A204.1 (cell line): Measurements from ENCODE around the gene MFSD8.
A peak's percentile ranks its signal among the peaks of the same experiment; 100 is the strongest.
"Not testable (repeated sequence)": the region's sequence is repeated elsewhere in the genome, so short reads cannot be mapped to it uniquely, and the experiment has no call there.

Source experiments
- FAIRE-seq: peaks from 2 replicates; lab custom pipeline; 2012; peaks lifted over from hg19 to GRCh38; lab: Jason Lieb, UNC

Gene MFSD8

GRCh38 chr4:127965062-127965802, at the start of gene MFSD8, which contains the start of gene ABHD18:
Gene MFSD8, minus strand, starts transcription at chr4:127965173. Its CDS starts 40 bp downstream, at chr4:127965133.
Gene ABHD18, plus strand, starts transcription at chr4:127965406. Its CDS starts 17,550 bp downstream, at chr4:127982956.
- FAIRE-seq: peak; percentile 98

- FAIRE-seq: peak; percentile 30
Observed at GRCh38 chr4:128009428-128009827, 44.5 kb upstream of the MFSD8 start.

- no peak for FAIRE-seq
Observed at GRCh38 chr4:128006592-128006991, 41.6 kb upstream of the MFSD8 start.

GRCh38 chr4:127997534-127998388, 32.8 kb upstream of the MFSD8 start:
- FAIRE-seq: no peak

- not testable (repeated sequence) for FAIRE-seq
Observed at GRCh38 chr4:127996521-127996920, 31.5 kb upstream of the MFSD8 start.

GRCh38 chr4:127995776-127996175, 30.8 kb upstream of the MFSD8 start:
- no peak for FAIRE-seq

- FAIRE-seq: no peak
Observed at GRCh38 chr4:127993151-127993550, 28.2 kb upstream of the MFSD8 start.

GRCh38 chr4:127988638-127989037, 23.7 kb upstream of the MFSD8 start:
- no peak for FAIRE-seq

GRCh38 chr4:127985989-127986388, 21.0 kb upstream of the MFSD8 start:
- peak; percentile 14 for FAIRE-seq

- no peak for FAIRE-seq
Observed at GRCh38 chr4:127982445-127982844, 17.5 kb upstream of the MFSD8 start.

GRCh38 chr4:127978930-127979329, 14.0 kb upstream of the MFSD8 start:
- FAIRE-seq: peak; percentile 21

GRCh38 chr4:127975121-127975770, 10.3 kb upstream of the MFSD8 start:
- FAIRE-seq: no peak

- FAIRE-seq: not testable (repeated sequence)
Observed at GRCh38 chr4:127970925-127971324, 6.0 kb upstream of the MFSD8 start.

- no peak for FAIRE-seq
Observed at GRCh38 chr4:127968586-127968985, 3.6 kb upstream of the MFSD8 start.

- FAIRE-seq: no peak
Observed at GRCh38 chr4:127967141-127967775, 2.3 kb upstream of the MFSD8 start.

GRCh38 chr4:127965803-127966175, 816 bp upstream of the MFSD8 start:
- FAIRE-seq: no peak

- not testable (repeated sequence) for FAIRE-seq
Observed at GRCh38 chr4:127964426-127965061, 429 bp downstream of the MFSD8 start.

GRCh38 chr4:127963633-127964398, 1.2 kb downstream of the MFSD8 start:
- FAIRE-seq: not testable (repeated sequence)

- FAIRE-seq: no peak
Observed at GRCh38 chr4:127959794-127960193, 5.2 kb downstream of the MFSD8 start.

- no peak for FAIRE-seq
Observed at GRCh38 chr4:127957105-127957504, 7.9 kb downstream of the MFSD8 start.

GRCh38 chr4:127936974-127937373, 28.0 kb downstream of the MFSD8 start:
- FAIRE-seq: no peak
